Fibroblast of the aortic adventitia (primary cell): ENCODE results near the gene EEF1AKMT1. TPM values are rescaled to one million over a fixed set of nuclear protein-coding genes. Genes with fewer than 3 reads are reported as not detected.
A peak's percentile ranks its signal among the peaks of the same experiment; 100 is the strongest.

Source experiments
- DNase-seq: peaks from one replicate; pipeline ENCODE4 v3.0.0-alpha.2; 2010; ENCODE audit warnings: low read depth
- H3K4me3 ChIP-seq: 2 replicates; pipeline ENCODE4 v1.5.1; 2011; ENCODE audit warnings: low read depth, mild to moderate bottlenecking, control low read depth, low read length, moderate library complexity
- total RNA-seq: library from RNA; depleted of rRNA; stranded (reverse); fragments of >200 nt; gene quantifications from 2 replicates; pipeline ENCODE4 v1.2.3, GENCODE V29; 2012; ENCODE audit warnings: low replicate concordance
- TF ChIP-seq, protein P1 (sequence below): IDR thresholded peaks from 2 replicates; pipeline ENCODE4 v1.5.1; 2011; ENCODE audit warnings: mild to moderate bottlenecking, low read length, control low read depth, inconsistent platforms; ENCODE audit not compliant: insufficient read depth

EEF1AKMT1 gene, protein sequence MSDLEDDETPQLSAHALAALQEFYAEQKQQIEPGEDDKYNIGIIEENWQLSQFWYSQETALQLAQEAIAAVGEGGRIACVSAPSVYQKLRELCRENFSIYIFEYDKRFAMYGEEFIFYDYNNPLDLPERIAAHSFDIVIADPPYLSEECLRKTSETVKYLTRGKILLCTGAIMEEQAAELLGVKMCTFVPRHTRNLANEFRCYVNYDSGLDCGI
- total RNA-seq: 15.9 and 18.5 TPM in 2 replicates

DNA sequence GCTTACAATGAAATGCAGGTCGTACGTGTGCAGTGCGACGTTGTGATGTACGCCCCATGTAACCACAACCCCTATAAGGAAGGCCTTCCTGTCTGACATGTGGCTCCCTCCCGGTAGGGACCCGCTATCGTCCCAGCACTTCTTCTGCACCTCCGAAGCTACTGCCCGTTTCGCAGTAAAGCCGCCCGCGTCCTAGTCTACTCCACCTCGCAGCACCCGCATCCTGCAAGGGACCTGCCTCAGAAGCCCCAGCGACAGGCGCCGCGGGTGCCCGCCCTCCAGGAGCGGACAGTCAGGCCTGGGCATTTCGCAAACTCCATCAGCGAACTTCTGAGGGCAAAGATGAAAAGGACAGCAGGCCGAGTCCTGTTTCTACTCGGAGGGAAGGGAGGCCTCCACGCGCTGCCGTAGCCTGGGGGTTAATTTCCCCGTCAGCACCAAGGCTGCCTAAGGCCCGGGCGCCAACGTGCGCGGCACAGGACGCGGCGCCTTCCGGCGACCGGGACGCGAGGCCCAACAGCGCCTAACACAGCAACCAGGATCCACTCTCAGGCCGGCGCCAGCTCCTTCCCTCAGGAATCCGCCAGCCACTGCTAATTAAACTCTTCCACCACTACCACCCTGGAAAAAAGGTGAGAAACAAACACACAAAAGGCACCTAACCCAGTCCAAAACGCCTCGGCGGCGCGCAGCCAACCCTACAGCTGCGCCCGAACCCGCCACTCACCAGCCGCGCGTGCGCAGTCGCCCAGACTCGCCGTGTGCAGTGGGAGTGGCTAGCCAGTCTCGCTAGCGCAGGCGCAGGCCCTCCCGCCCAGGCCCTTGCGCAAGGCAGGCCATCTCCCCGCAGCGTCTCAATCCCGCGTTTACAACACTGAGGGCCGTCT, at the start of gene EEF1AKMT1:
TSS of gene EEF1AKMT1 (minus strand) at position 768 of the 887 bp plus-strand sequence. CDS start 16,363 bp downstream, outside the sequence.
- DNase-seq: peak; percentile 93
- TF ChIP-seq, protein P1, sequence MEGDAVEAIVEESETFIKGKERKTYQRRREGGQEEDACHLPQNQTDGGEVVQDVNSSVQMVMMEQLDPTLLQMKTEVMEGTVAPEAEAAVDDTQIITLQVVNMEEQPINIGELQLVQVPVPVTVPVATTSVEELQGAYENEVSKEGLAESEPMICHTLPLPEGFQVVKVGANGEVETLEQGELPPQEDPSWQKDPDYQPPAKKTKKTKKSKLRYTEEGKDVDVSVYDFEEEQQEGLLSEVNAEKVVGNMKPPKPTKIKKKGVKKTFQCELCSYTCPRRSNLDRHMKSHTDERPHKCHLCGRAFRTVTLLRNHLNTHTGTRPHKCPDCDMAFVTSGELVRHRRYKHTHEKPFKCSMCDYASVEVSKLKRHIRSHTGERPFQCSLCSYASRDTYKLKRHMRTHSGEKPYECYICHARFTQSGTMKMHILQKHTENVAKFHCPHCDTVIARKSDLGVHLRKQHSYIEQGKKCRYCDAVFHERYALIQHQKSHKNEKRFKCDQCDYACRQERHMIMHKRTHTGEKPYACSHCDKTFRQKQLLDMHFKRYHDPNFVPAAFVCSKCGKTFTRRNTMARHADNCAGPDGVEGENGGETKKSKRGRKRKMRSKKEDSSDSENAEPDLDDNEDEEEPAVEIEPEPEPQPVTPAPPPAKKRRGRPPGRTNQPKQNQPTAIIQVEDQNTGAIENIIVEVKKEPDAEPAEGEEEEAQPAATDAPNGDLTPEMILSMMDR: no peak
- peak within 1 kb of the TSS; percentile 77 for H3K4me3 ChIP-seq

DNA sequence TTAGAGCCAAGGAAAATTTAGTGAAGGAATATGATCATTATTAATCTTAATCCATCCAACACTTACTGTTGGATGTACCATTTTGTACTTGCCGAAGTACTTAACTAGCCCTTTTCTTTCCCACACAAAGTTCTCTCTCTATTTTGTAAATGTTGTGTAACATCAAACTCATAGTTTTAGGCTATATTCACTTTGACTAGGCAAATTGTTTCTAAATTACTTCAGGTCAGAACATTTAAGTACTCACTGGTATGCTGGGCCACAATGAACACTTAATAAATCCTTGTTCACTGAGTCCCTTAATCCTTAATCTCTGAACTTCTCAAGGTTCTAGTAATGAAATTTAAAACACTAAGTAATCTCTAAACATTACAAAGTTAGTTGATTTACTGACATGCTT, 49.3 kb upstream of the EEF1AKMT1 start:
- no peak overlapping the region for H3K4me3 ChIP-seq
- TF ChIP-seq, protein P1: no peak
- DNase-seq: no peak

DNA sequence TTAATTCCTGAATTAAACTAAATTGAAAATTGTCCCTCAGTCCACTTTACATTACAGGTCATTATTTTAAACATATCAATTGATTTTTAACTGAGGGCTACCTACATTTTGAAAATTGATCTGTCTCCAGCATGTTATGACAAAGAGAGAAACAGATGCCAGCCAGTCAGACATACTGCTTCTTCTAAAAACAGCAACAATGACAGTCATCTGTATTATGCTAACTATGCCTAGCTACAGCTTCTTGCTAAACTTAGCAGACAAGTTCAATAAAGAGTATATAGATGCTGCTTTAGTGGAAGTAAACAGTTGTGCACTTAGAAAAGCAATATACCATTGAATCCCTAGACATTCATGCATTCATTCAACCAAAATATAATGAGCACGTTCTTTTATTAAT, 48.6 kb upstream of the EEF1AKMT1 start:
- DNase-seq: no peak
- no peak overlapping the region for H3K4me3 ChIP-seq
- TF ChIP-seq, protein P1: no peak

DNA sequence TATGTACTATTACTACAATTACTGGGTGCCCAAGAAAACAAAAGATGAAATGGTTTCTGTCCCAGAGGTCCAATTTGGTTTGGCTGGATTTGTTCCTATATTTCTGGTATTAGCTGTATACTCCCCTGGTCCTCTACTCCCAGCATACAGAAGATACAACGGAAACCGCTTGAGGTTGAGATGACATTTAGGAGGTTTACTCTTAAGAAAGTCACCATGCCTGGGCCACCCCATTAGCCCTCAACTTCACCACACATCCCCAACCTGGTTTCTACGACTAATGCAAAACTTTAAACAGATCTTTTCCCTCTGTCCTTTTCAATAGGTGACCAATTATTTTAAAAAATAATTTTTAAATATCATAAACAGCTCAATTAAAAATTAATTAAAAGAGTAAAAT, 46.0 kb upstream of the EEF1AKMT1 start:
- TF ChIP-seq, protein P1: no peak
- no peak for DNase-seq
- H3K4me3 ChIP-seq: no peak overlapping the region

DNA sequence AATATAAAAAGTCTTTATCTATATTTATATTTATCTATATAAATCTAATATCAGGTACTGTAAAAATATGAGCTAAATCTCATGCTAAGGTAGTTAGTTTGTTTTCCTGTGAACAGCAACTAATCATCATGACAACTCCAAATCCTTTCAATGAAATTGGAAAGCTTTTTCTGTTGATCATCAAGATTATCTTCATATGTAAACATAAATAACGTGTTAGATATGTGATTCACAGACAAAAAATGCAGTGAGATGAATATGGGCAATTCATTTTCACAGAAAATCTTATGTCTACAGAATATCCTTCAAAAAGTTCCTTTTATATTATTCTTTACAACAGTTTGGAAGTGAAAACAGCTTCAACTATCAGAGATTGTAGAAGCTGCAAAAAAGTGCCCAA, 41.7 kb upstream of the EEF1AKMT1 start:
- H3K4me3 ChIP-seq: no peak overlapping the region
- TF ChIP-seq, protein P1: no peak
- DNase-seq: peak; percentile 35

DNA sequence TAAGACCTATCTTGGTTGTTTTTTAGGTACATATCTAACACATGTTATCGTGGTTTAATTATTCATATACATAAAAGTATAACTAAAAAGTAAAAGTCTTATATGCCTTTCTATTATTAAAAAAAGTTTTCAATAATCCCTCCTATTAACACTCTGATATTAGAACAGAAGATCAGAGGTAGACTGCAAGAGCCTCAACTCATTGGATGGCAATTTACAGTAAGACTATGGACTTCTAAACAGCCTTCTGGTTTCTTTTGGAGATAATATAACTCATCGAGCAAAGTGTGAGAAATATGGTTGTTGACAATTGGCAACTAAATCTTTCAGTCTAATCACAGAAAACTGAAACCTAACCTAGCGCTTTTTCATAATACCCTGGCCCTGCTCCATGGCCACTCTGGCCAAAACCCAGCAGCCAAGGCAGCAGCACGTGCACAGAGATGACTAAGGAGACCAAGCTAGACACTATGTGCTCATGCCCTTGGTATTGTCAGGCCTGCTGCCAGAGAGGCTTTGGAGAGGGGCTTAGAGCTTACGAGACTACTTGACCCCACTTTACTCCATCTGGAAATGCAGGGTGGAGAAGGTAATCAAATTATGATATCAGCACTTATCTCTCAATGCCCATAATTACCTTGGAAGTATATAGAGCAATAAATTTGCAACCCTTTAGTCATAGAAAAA, 40.6 kb upstream of the EEF1AKMT1 start:
- DNase-seq: peak; percentile 94
- TF ChIP-seq, protein P1: no peak
- no peak overlapping the region for H3K4me3 ChIP-seq
